ENCODE measurements around the gene CTDSPL. TPM values are rescaled to one million over a fixed set of nuclear protein-coding genes. Genes with fewer than 3 reads are reported as not detected.
A peak's percentile ranks its signal among the peaks of the same experiment; 100 is the strongest.

CTDSPL gene
- polyA plus RNA-seq, 1 donor, result 23.3 TPM

GRCh38 chr3:37909067-37909911 is 47.6 kb downstream of the CTDSPL start:
- no peak for DNase-seq
- peaks cover 12% of the 10 kb centered on the region for H3K4me1 ChIP-seq (ENCODE audit: control insufficient read depth, insufficient read depth, low read length)
- H3K4me3 ChIP-seq (ENCODE audit: low read length), result no peak overlapping the region
- H3K27me3 ChIP-seq (ENCODE audit: control insufficient read depth, insufficient read depth, low read length), result no peaks in the 10 kb centered on the region
- no peaks in the 10 kb centered on the region for H3K9me3 ChIP-seq (ENCODE audit: control insufficient read depth, low read depth, low read length)
- peaks cover 3% of the 10 kb centered on the region for H3K36me3 ChIP-seq (ENCODE audit: control insufficient read depth, insufficient read depth, low read length)
- no peak overlapping the region for H3K27ac ChIP-seq (ENCODE audit: low read length)
- WGBS (ENCODE audit: insufficient coverage, low lambda C conversion rate), result no CpG with 5 or more reads among the region's 5 CpGs

- DNase-seq, result peak in 1 of 2 donors; percentile 14
- Histone ChIP-seq H3K9me3 (ENCODE audit: control insufficient read depth, low read depth, low read length) (peaks cover 3% of the 10 kb centered on the region), H3K4me1 (ENCODE audit: control insufficient read depth, insufficient read depth, low read length) (peaks cover 12% of the 10 kb centered on the region), H3K36me3 (ENCODE audit: control insufficient read depth, insufficient read depth, low read length) (peaks cover 3% of the 10 kb centered on the region), H3K4me3 (ENCODE audit: low read length) (no peak overlapping the region), H3K27ac (ENCODE audit: low read length) (peak overlapping the region; percentile 12), H3K27me3 (ENCODE audit: control insufficient read depth, insufficient read depth, low read length) (no peaks in the 10 kb centered on the region)
- WGBS (ENCODE audit: insufficient coverage, low lambda C conversion rate), result no CpG with 5 or more reads among the region's 4 CpGs
These were observed 49.2 kb downstream of the CTDSPL start for GRCh38 chr3:37910671-37911400.

- peaks cover 6% of the 10 kb centered on the region for H3K4me1 ChIP-seq (ENCODE audit: control insufficient read depth, insufficient read depth, low read length)
- no CpG with 5 or more reads among the region's 9 CpGs for WGBS (ENCODE audit: insufficient coverage, low lambda C conversion rate)
- no peaks in the 10 kb centered on the region for H3K27me3 ChIP-seq (ENCODE audit: control insufficient read depth, insufficient read depth, low read length)
- H3K27ac ChIP-seq (ENCODE audit: low read length), result no peak overlapping the region
- no peak overlapping the region for H3K4me3 ChIP-seq (ENCODE audit: low read length)
- no peak for DNase-seq
- H3K36me3 ChIP-seq (ENCODE audit: control insufficient read depth, insufficient read depth, low read length), result peaks cover 3% of the 10 kb centered on the region
- peaks cover 3% of the 10 kb centered on the region for H3K9me3 ChIP-seq (ENCODE audit: control insufficient read depth, low read depth, low read length)
These were observed 50.5 kb downstream of the CTDSPL start for GRCh38 chr3:37912052-37912733.

- 100% methylated on average over 1 of the region's 4 CpGs for WGBS (ENCODE audit: insufficient coverage, low lambda C conversion rate)
- Histone ChIP-seq H3K36me3 (ENCODE audit: control insufficient read depth, insufficient read depth, low read length) (peaks cover 3% of the 10 kb centered on the region), H3K9me3 (ENCODE audit: control insufficient read depth, low read depth, low read length) (peaks cover 3% of the 10 kb centered on the region), H3K4me1 (ENCODE audit: control insufficient read depth, insufficient read depth, low read length) (peaks cover 6% of the 10 kb centered on the region), H3K27ac (ENCODE audit: low read length) (no peak overlapping the region), H3K27me3 (ENCODE audit: control insufficient read depth, insufficient read depth, low read length) (no peaks in the 10 kb centered on the region), H3K4me3 (ENCODE audit: low read length) (no peak overlapping the region)
- no peak for DNase-seq
These were observed 51.8 kb downstream of the CTDSPL start for GRCh38 chr3:37913522-37913921.

GRCh38 chr3:37916685-37917084 is 55.0 kb downstream of the CTDSPL start:
- no peaks in the 10 kb centered on the region for H3K4me1 ChIP-seq (ENCODE audit: control insufficient read depth, insufficient read depth, low read length)
- DNase-seq, result no peak
- no peaks in the 10 kb centered on the region for H3K27me3 ChIP-seq (ENCODE audit: control insufficient read depth, insufficient read depth, low read length)
- H3K36me3 ChIP-seq (ENCODE audit: control insufficient read depth, insufficient read depth, low read length), result peaks cover 5% of the 10 kb centered on the region
- WGBS (ENCODE audit: insufficient coverage, low lambda C conversion rate), result 100% methylated on average over 1 of the region's 1 CpG
- no peak overlapping the region for H3K27ac ChIP-seq (ENCODE audit: low read length)
- H3K9me3 ChIP-seq (ENCODE audit: control insufficient read depth, low read depth, low read length), result peaks cover 3% of the 10 kb centered on the region
- H3K4me3 ChIP-seq (ENCODE audit: low read length), result no peak overlapping the region

- Histone ChIP-seq H3K27ac (ENCODE audit: low read length) (no peak overlapping the region), H3K27me3 (ENCODE audit: control insufficient read depth, insufficient read depth, low read length) (no peaks in the 10 kb centered on the region), H3K36me3 (ENCODE audit: control insufficient read depth, insufficient read depth, low read length) (peaks cover 2% of the 10 kb centered on the region), H3K4me3 (ENCODE audit: low read length) (no peak overlapping the region), H3K9me3 (ENCODE audit: control insufficient read depth, low read depth, low read length) (peaks cover 3% of the 10 kb centered on the region), H3K4me1 (ENCODE audit: control insufficient read depth, insufficient read depth, low read length) (no peaks in the 10 kb centered on the region)
- no peak for DNase-seq
- WGBS (ENCODE audit: insufficient coverage, low lambda C conversion rate), result no CpG with 5 or more reads among the region's 1 CpG
These were observed 56.9 kb downstream of the CTDSPL start for GRCh38 chr3:37918627-37919026.

GRCh38 chr3:37920156-37920699 is 58.5 kb downstream of the CTDSPL start:
- DNase-seq, result no peak
- no peaks in the 10 kb centered on the region for H3K27me3 ChIP-seq (ENCODE audit: control insufficient read depth, insufficient read depth, low read length)
- peaks cover 2% of the 10 kb centered on the region for H3K36me3 ChIP-seq (ENCODE audit: control insufficient read depth, insufficient read depth, low read length)
- H3K4me1 ChIP-seq (ENCODE audit: control insufficient read depth, insufficient read depth, low read length), result no peaks in the 10 kb centered on the region
- no peak overlapping the region for H3K27ac ChIP-seq (ENCODE audit: low read length)
- H3K4me3 ChIP-seq (ENCODE audit: low read length), result no peak overlapping the region
- no CpG with 5 or more reads among the region's 4 CpGs for WGBS (ENCODE audit: insufficient coverage, low lambda C conversion rate)
- no peaks in the 10 kb centered on the region for H3K9me3 ChIP-seq (ENCODE audit: control insufficient read depth, low read depth, low read length)

- WGBS (ENCODE audit: insufficient coverage, low lambda C conversion rate), result 83% methylated on average over 1 of the region's 5 CpGs
- Histone ChIP-seq H3K9me3 (ENCODE audit: control insufficient read depth, low read depth, low read length) (no peaks in the 10 kb centered on the region), H3K27ac (ENCODE audit: low read length) (no peak overlapping the region), H3K4me3 (ENCODE audit: low read length) (no peak overlapping the region), H3K36me3 (ENCODE audit: control insufficient read depth, insufficient read depth, low read length) (peaks cover 2% of the 10 kb centered on the region), H3K27me3 (ENCODE audit: control insufficient read depth, insufficient read depth, low read length) (no peaks in the 10 kb centered on the region), H3K4me1 (ENCODE audit: control insufficient read depth, insufficient read depth, low read length) (no peaks in the 10 kb centered on the region)
- no peak for DNase-seq
These were observed 59.3 kb downstream of the CTDSPL start for GRCh38 chr3:37921025-37921424.

- Histone ChIP-seq H3K4me3 (ENCODE audit: low read length) (no peak overlapping the region), H3K27ac (ENCODE audit: low read length) (no peak overlapping the region), H3K4me1 (ENCODE audit: control insufficient read depth, insufficient read depth, low read length) (no peaks in the 10 kb centered on the region), H3K9me3 (ENCODE audit: control insufficient read depth, low read depth, low read length) (no peaks in the 10 kb centered on the region), H3K27me3 (ENCODE audit: control insufficient read depth, insufficient read depth, low read length) (no peaks in the 10 kb centered on the region), H3K36me3 (ENCODE audit: control insufficient read depth, insufficient read depth, low read length) (peaks cover 2% of the 10 kb centered on the region)
- DNase-seq, result no peak
- WGBS (ENCODE audit: insufficient coverage, low lambda C conversion rate), result no CpG with 5 or more reads among the region's 5 CpGs
These were observed 61.3 kb downstream of the CTDSPL start for GRCh38 chr3:37922721-37923568.

Measured in large intestine (tissue), 3 donors.